ENCODE results near the gene ETFA.

Gene ETFA

DNA sequence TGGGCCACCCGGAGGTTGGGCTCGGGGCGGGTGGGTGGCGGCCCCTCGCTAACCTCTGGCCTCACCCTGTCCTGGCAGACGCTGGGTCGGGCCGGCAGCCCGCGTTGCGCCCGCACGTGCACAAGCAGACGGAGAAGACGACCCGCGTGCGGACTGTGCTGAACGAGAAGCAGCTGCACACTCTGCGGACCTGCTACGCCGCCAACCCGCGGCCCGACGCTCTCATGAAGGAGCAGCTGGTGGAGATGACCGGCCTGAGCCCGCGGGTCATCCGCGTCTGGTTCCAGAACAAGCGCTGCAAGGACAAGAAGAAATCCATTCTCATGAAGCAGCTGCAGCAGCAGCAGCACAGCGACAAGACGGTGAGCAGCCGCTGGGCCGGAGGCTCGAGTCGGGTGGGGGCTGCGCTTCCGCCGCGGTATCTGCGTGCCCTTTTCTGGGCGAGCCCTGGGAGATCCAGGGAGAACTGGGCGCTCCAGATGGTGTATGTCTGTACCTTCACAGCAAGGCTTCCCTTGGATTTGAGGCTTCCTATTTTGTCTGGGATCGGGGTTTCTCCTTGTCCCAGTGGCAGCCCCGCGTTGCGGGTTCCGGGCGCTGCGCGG lies 29.0 kb upstream of the ETFA start:
- no peak for DNase-seq

DNA sequence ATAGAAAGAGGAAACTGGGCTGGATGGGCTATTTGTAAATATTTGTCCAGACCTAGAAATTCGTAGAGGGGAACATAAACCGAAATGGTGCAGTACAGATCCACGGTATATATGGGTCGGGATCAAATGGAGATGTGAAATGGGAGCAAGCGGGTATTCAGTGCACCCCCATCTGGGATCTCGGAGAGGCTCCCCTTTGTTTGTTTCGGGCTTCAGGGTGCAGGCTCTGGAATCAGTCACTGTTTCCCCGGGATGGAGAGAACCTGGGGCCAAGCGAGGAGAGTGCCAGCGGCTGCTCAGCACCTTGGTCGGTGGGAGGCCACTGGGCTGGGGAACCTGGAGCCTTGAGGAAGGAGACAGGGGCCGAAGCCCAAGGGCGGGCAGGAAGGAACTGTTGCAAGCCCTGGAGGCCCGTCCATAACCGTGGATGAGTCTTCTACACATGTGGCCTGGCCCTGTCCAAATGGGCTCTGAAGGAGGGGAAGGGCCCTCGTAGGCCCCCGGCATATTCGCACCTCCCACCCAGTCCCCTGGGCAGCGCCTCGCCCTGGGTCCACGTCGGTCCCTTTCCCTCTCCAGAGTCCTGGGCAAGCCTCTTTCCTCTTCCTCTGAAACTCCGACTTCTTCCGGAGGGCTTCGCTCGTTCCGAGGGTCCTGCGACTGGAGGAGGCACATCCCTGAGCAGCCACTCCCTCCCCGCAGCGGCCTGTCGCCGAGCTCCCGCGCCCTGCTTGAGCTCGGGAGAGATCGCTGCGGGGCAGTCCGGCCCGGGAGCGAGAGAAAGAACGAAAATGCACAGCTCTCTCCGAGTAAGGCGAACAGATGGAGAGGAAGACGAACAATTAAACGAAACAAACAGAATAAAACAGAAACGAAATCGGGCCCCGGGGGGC lies 28.3 kb upstream of the ETFA start:
- no peak for DNase-seq

DNA sequence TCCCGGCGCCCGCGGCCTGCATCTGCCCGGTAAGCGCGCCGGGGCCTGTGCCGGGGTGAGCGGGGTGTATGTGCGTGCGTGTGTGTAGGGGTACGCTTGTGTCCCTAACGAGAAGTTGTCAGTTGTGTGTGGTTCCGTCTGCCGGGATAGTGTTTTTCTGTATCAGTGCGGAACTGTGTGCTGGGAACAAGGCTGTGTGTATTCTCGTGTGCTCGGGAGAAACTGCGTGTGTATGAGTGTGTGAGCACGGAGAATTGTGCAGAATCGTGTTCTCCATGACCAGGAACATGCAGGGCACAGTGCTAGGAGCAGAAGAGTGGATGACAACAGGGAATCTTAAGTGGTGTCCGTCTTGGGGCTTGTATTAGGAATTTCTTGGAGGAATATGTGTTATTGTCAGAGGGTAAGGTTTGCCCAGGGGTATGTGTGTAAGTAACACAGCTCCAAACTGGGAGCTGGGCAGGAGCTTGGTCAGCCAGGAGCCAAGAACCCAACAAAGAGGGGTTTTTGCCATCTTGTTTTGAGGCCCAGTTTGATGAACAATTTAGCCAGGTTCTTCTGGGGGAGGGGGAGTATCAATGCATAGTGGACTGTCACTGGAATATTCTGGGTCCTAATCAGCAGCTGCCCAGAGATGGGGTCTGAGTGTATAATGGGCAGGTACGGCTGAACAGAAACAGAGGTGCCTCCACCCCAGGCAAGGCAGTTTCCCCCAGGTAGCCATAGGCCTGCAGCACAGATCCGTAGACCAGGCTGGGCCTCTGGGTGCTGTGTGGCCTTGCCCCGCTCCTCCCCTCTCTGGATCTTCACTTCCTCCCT lies 27.4 kb upstream of the ETFA start:
- DNase-seq, result no peak

DNA sequence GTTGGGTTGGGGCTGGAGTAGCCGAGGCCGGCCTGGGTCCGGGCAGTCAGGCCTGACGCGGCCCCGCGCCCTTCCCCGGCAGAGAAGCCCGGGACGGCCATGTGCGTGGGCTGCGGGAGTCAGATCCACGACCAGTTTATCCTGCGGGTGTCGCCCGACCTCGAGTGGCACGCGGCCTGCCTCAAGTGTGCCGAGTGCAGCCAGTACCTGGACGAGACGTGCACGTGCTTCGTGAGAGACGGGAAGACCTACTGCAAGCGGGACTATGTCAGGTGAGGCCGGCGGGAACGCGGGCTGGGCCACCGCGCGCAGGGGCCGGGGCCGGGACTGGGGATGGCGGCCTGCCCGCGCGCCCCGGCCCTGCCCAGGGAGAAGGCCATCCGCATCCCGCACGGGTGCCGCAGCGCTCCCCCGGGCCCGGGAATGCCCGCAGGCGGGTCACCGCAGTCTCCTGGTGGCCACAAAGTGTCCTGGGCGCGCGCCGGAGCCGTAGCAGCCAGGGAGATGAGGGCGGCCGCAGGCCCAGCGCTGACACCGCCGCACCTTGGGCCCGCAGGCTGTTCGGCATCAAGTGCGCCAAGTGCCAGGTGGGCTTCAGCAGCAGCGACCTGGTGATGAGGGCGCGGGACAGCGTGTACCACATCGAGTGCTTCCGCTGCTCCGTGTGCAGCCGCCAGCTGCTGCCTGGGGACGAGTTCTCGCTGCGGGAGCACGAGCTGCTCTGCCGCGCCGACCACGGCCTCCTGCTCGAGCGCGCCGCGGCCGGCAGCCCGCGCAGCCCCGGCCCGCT lies 26.6 kb upstream of the ETFA start:
- DNase-seq, result no peak

DNA sequence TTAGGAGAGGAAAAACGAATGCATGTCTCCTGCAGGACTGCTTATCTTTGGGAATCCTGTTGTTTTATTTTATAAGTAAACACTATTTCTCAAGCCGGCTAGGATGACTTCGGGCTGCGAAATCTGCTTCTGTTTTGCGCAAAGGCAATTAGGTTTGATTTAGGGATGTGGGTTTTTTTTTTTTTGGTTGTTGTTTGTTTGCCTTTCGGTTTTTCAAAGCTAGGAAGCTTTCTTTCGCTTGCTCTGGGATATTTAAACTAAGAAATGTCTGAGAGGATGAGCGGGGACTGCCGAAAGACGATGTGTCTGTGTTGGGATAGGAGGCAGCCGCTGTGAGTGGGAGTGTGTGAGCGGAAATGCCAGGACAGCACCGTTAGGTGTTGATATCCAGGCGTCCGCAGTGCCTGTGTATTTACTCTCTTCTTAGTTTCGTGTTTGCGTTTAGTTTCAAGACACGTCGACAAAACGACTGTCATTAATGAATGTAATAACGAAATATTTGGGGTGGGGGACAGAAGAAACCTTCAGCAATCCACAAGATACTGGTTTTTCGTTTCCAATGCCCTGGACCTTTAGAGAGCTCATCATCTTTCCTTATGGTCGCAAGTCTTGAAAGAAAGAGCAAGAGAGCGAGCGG lies 25.9 kb upstream of the ETFA start:
- DNase-seq, result no peak

DNA sequence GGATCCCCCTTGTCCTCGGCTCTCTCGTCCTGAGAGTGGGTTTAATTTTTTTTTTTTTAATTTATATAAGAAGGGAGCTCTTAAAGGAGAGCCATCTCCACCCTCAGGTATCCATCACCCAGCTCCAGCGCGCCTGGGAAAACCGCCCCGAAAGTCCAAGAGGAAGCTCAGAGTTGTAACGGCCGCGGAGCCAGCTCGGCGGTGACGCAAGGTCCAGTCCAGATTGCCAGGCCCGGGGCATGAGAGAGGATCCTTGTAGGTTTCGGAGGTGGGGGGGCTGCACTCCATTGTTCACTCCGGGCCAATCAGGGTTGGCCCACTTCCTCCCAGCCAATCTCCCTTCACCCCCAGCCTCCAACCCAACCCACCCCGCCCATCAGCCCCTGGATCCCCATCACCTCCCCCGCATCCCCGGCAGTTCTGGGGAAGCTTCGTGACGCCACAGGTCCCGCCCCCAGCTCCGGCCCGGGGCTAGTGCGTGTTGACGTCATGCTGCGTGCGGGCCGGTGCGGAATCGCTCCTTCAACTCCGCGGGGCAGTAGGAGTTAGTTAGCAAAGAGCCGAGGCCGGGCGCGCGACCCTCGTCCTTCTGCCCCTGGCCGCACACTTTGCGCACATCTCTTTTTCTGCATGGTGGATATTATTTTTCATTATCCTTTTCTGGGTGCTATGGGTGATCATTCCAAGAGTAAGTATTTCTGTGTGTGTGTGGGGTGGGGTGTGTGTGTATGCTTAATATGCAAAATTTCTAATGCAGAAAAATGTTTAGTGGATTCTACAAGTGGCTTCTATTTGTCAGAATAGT lies 25.2 kb upstream of the ETFA start, which contains the start of gene ISL2:
TSS of gene ISL2 (plus strand) at position 520 of the 805 bp plus-strand sequence. CDS start at position 631, 111 bp downstream.
- no peak for DNase-seq

DNA sequence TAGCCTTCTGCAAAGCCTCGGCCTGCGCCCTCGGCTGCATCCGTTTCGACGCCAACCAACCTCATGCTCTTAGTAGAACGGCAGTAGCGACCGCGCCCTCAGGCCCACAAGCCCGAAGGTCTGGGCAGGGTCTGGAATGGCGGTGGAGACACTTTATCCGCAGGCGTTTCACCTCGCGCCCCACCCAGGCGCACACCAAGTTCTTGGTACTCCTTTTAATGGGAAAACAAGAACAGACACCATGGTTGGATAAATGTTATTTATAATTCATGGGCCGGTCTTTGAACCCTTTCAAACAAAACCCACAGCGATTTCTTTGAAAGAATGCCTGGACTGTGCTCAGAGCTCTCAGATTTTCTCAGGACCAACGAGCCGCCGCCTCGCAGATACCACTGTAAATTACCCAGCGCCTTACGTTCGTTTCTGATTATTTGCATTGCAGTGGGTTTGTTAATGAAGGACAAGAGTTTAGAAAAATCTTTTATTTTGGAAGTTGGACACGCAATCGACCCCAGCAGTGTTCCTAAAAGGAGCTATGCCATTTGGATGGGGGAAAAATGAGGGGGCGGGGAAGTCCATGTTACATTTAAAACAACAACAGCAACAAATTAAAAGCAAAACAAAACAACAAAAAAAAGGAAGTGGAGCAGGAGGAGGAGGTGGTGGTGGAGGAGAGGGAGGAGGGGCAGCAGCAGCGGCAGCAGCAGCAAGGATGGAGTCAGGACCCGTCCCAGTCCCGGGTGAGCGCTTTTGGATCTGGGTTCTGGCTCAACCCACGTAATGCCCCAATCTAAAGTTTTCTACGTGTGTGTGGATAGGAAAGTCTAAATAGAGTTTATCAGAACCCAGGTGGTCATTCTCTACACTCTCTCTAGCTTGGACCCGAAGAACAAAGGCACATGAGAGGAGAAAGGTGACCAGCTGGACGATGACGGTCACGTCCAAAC lies 24.3 kb upstream of the ETFA start:
- no peak for DNase-seq

DNA sequence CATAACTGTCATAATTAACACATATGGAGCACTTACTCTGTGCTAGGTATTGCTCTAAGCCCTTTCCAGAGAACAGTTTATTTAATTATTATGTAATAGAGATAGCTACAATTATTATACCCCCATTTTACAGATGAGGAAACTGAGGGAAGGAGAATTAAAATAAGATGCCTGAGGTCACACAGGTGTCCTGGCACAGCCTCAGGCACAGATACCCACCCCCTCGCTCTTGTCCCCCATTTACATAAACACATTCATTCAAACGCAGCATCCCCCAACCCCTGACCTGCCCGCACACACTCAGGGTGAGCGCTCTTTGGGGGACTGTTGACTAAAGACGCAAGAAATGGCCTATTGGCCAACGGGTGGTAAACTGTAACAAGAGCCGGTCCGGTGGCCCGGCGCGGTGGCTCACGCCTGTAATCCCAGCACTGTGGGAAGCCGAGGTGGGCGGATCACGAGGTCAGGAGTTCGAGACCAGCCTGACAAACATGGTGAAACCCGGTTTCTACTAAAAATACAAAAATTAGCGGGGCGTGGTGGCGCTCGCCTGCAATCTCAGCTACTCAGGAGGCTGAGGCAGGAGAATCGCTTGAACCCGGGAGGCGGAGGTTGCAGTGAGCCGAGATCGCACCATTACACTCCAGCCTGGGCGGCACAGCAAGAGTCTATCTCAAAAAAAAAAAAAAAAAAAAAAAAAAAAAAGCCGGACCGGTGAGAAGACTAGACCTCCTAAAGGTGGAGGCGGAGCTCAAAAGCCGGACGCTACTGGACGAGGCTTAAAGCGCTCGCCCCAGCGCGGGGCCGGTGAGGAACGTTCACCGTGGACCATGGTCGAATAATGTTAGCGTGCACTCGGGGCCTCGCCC lies 23.4 kb upstream of the ETFA start:
- DNase-seq, result no peak

DNA sequence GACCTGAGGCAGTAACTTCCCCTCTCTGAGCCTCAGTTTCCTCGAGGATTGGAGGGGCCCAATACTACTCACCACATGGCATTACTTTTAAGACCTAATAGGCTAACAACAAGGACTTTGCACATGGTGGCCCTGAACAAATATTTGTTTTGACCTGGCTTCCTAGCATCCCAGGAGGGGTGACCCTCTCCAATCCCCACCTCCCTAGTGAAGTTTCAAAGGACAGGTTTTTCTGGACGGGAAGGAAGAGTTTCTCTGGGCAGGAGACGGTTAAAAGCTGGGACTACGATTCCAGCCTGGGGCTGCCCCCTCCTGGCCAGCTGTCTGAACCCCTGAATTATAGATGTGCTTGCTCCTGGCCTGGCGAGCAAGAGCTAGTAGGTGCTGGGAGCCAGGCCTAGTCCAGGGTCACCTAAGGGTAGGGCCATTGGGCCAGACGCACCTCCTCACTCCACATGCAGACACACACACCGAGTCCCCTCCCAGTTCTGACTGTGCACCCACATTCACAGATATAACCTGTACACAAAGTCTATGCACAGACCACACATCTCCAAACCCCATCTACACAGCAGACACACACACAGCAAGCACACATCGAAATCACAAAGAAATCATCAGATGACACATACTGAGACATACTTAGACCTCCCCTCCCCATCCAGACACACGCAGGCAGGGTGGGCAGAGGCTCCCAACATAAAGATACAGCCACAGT lies 22.6 kb upstream of the ETFA start:
- no peak for DNase-seq

DNA sequence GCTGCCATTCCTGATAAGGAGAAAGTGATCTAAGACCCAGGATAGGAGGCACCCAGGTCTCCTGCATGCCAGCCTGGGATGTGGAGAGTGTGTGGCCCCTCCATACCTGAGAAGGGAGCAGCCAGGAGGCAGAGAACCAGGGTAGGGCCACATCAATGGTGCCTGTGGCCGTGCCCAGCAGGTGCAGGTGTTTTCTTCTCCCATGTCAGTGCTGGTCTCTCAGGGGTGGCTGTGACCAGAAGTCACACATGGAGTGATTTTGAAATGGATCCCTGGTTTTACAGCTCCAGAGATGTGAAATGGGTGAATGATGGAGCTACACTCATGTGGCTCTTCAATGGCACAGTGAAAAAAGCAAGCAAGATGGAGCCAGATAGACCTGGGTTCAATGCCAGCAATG lies 22.0 kb upstream of the ETFA start:
- DNase-seq, result no peak

DNA sequence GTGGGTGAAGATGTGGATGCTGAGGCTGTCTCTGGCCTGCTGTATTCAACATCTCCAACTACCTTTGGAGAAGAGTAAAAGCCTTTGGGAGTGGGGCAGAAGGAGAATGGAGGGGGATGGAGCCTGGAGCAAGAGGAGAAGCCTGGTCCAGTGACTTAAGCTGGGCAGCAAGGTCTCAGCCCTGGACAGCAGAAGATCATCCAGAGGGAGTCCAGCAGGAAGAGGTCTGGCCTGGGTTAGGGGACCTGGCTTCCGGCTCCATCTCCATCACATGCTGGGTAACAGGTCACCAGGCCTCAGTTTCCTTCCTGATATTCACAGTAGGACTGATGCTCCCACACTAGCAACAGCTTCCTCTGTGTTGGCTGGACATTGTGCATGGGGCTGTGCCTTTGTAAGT lies 21.5 kb upstream of the ETFA start:
- no peak for DNase-seq

DNA sequence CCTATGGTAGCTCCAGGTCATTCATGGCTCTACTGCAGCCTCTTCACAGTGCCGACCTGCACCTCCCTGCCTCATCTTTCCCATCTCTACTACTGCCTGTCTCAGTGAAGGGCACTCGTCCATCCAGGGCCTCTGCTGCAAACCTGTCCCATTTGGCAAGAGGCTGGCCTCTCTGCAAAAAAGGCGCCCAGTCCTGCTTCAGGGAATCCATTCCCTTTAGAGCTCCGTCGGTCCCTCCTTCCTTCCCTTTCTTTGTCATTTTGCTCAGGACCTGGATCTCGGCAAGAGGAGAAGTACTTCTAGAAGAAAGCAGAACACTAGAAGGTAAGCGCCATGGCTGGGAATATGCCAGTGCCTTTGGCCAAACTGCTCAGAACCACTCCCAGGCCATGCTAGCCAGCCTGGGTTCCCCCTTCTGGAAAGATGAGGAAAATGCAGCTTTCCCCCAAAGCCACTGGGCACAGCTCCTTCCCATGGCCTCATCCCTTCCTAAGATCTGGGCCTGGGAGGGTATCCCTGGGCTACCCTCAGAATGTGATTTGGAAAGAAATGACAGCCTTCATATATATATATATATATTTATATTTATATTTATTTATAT lies 18.9 kb upstream of the ETFA start:
- no peak for DNase-seq

DNA sequence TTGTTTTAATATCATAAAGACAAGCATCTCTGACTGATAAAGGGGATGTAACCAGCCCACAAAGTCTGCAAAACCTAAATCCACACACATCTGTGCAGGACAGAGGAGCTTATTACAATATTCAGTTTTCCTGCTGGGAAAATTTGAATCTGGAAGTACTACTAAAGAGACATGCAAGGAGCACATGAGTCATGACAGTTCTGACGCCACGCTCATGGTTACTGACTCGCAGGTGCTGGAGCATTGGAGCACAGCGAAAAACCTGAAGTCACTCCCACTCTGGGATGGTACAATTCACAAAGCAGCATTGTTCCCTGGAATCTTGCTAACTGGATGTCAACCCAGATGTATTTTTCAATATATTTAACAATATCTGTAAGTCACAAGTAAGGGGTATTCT lies 17.7 kb upstream of the ETFA start:
- no peak for DNase-seq

DNA sequence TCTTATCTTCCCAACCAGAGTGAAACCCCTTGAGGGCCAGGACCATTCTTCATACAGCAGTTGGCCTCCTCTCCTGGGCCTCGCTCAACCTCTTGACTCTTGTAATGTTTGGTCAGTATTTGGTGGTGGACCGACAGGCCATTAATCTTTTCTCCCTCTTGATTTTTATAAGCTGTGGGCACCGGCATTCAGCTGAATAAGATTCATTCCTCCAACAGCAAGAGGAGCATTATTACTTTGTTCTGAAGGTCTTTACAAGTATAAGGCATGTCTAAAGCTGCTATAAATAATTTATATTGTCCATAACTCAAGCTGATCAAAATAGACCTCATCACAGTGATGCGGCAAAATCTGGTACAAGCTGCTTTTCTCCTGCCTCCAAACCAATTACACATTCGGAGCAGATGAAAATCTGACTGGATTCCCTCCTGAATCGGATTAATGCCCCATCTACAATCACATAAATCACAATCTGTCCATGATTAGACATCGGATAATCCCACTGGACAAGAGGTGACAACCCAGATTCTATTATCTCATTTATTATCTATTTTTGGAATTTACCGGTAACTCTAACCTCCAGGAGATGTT lies 16.9 kb upstream of the ETFA start:
- no peak for DNase-seq

DNA sequence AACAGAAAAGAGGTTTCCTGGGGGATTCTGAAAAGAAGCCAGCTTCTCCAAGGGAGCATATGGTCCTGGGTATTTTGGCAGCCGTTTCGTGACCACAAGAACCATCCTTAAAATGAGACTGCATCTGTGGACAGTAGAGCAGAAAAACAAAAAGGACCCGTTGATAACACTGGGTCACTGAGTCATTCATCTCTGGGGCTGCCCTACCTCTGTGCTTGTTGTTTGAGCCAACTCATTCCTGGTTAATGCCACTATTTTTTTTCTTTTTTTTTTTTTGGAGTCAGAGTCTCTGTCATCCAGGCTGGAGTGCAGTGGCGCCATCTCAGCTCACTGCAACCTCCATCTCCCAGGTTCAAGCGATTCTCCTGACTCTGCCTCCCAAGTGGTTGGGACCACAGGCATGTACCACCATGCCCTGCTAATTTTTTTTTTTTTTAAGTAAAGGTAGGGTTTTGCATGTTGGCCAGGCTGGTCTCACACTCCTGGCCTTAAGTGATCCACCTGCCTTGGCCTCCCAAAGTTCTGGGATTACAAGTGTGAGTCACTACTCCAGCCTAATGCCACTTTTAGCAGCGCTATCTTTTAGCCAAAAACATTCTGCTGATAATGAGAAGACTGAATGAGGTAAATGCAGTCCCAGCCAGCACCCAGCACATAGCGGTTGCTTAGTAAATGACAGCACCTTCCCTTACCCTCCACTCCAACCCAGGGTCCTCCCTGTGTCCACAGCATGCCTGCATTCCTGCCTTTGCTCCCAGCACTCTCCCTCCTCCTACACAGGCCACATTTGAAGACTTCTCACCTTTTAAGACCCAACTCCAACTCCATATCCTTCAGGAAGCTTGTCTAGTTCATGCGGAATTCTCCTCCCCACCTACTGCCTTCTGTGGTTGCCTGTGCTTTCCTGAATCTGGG lies 16.2 kb upstream of the ETFA start:
- no peak for DNase-seq

DNA sequence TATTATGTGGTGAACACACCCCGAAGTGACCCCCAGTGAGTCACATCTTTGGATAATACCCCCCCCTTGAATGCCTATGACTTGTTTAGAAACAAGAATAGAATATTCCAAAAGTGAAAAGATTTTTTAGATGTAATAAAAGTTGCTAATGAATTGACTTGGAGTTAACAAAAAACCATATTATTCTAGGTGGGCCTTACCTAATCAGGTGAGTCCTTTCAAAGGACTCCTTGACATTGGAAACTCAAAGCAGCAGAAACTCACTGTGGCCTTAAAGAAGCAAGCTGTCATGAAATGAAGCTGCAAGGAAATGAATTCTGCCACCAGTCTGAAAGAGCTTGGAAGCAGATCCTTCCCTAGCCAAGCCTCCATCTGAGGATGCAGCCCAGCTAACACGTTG lies 14.4 kb upstream of the ETFA start:
- no peak for DNase-seq
